HG03139 (cell line): ENCODE results near the gene RASL11A.
"Not testable (repeated sequence)": the region's sequence is repeated elsewhere in the genome, so short reads cannot be mapped to it uniquely, and the experiment has no call there.

ENCODE experiments used
- ATAC-seq: cut with Tn5 transposase; IDR thresholded peaks from one replicate; pipeline ENCODE4 v1.9.1; 2021; ENCODE audit not compliant: unreplicated experiment

The RASL11A gene

DNA sequence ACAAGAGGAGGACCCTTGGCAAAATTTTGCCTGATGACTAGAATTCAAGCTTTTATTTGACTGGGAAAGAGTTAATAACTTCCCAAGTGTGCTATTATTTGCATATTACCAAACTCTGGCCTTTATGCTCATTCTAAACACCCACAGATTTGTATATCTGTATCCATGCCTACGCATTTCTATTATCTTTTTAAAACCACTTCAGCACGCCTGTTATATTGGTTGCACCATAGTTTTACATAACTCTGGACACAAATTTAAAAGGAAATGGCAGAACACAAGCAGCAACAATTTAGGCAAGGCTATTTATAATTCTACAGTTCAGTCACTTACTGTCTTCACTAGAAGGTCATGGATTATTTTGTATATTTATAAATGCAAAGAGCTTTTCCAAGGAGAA, 3.7 kb upstream of the RASL11A start:
- ATAC-seq = no peak

GRCh38 chr13:27267596-27267995, 3.0 kb upstream of the RASL11A start:
- no peak for ATAC-seq

GRCh38 chr13:27269114-27269665, 1.4 kb upstream of the RASL11A start:
- no peak for ATAC-seq

DNA sequence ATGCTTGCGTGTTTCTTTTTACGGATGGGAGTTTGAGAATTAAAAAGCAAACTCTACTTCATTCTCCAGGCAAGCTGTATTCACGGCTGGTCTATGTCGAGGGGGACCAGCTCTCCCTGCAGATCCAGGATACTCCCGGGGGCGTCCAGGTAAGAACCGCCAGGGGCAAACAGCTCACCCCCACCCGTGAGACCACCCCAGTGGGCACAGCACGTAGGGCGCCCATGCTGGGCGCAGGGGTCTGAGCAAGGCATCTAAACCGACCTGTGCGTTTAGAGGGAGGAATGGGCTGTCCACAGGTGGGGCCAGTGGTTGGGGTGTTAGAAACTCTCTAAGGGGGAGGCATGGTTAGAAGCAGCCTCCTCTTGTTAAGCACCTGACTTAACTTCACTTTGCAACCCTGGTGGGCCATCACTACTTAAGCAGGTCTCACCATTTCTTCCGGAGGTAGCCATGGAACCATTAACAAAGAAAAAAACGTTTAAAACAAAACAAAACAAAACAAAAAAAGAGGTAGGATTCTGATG, 1.0 kb downstream of the RASL11A start:
- no peak for ATAC-seq

DNA sequence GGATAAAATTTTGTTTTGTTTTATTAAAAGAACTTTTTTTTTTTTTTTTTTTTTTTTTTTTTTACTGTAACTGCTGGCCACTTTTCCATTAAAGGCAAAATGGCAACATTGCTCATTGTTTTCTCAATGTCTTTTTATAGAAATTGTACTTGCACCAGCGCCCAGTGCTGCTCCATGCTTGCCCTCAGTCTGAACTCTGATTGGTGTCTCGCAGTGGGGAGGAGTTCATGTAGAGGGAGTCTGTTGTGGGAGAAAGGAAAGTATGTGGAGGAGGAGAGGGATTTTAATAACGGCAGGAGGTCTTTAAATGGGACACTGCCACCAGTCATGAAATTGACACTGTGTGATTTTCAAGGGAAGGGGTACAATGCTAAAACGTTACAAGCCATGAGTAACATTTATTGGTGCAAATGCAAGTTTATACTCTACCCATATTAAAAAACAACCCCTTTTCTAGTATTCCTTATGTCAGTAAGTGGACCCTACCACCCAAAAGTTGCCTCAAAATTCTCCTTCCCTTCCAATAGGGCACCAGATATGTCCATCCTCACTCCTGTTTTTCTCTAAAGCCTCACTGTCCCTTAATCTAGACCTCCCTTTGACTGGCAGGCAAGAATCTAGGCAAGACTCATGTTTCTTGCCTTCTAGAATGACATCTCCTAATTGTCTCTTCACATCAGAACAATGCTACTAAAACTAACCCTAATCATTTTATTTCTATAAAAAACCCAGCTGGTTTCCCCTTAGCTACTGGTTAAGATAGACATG, 3.2 kb downstream of the RASL11A start:
- ATAC-seq = no peak

DNA sequence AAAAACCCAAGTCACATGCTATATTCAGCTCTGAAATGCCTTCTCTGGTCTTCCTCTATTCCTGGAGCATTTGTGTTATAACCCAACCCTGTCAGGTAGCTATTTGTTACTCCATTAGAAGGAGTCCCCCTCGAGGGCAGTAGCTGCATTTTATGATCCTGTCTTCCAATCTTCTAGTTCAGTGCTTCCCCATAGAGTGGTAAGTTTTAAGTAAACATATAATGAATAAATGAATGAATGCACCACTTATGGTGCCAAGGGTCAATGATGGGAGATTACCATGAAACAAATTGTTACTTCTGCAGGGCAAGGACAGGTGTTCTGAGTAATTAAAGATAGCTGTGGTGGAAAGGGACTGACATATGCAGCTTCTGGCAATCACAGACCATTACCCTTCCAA, 4.0 kb downstream of the RASL11A start:
- ATAC-seq = no peak

DNA sequence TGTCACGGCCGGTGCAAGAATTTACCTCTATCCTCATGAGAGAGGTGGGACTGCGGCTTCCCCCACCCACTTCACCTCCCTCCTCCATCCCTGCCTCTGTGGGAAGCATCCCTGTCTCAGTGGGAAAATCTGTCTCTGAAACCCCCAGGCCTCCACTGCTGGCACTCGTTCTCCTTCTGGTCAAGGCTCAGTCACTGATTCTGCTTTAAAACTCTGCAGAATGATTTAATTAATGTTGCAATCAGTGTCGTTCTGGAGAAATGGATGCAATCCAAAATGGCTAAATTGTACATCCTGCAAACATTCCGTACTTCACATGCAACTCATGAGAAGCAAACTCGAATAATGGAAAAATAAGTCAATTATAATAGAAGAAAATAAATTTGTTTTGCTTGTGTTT, 5.6 kb downstream of the RASL11A start:
- no peak for ATAC-seq

GRCh38 chr13:27279506-27279905, 8.9 kb downstream of the RASL11A start:
- no peak for ATAC-seq

- no peak for ATAC-seq
Observed at GRCh38 chr13:27280009-27280656, 9.5 kb downstream of the RASL11A start.

- ATAC-seq = no peak
Observed at GRCh38 chr13:27280841-27281240, 10.2 kb downstream of the RASL11A start.

- ATAC-seq = no peak
Observed at GRCh38 chr13:27281420-27281819, 10.8 kb downstream of the RASL11A start.

DNA sequence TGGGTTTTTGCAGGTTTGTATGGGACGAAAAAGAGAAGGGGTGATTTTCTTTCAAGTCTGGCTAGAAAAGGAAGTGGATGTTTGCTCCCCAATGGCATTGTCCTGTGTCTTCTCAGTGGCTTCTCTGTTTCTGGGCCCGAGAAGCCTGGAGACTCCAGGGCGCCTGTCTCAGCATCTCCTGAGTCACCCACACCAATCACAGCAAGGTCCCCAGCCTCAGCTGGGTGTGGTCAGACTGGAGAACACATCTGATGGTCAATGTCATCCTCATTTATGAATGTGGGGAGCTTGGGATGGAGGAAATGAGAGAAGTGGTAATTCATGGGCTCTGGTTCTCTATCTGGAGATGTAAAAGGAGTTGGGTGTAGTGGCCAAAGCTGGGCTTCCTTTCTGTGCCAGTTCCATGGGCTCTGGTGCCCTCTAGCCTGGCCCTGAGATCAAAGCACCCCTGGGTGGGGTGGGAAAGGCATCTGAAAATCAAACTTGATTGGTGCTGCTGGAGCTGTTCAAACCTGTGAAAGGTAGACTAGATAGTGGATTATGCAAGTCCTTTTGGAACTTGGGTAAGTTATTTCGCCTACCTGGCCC, 13.4 kb downstream of the RASL11A start:
- no peak for ATAC-seq

DNA sequence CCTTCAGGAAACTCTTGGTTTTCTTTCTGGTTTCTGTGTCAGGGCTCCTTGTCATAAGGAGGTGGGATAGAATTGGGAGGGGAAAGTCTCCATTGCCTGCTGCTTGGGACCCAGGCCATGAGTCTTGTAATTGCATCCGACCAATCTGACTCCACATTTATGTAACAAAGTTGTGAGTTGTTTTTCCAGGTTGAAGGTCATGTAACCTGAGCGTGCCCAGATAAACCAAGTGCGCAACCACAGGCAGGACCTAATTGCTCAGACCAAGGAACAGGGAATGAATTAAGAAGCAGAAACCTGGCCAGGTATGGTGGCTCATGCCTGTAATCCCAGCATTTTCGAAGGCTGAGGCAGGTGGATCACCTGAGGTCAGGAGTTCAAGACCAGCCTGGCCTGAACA, 17.8 kb downstream of the RASL11A start:
- ATAC-seq = no peak

GRCh38 chr13:27289011-27289665, 18.5 kb downstream of the RASL11A start:
- no peak for ATAC-seq

GRCh38 chr13:27290715-27291114, 20.1 kb downstream of the RASL11A start:
- no peak for ATAC-seq

- ATAC-seq = not testable (repeated sequence)
Observed at GRCh38 chr13:27291967-27292366, 21.3 kb downstream of the RASL11A start.

DNA sequence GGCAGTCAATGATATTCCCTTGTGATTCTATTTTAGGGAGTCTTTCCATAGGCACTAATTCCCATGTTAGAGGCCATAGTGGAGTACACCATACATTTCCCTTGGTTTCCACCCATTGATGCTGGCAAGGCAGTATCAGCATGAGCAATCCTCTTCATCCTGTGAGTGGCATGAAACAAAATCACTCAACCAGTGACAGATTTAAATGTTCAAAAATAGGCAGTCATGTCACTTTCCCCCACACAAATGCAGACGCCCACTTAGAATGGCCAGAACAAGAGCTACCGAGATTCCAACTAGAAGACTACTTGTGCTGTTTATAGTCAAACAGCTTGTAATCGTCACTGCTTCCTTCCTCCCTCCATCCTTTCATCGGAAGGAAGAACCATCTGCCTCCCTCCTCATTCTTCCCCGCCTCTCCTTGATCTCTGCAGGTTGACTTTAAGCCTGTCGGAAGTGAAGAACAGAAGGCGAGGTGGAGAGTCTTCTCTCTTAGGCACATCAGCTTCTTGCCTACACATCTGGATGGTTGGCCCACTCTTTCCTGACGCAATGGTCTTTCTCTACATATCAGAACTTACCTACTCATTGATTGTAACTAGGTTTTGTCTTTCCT, 22.6 kb downstream of the RASL11A start:
- no peak for ATAC-seq

DNA sequence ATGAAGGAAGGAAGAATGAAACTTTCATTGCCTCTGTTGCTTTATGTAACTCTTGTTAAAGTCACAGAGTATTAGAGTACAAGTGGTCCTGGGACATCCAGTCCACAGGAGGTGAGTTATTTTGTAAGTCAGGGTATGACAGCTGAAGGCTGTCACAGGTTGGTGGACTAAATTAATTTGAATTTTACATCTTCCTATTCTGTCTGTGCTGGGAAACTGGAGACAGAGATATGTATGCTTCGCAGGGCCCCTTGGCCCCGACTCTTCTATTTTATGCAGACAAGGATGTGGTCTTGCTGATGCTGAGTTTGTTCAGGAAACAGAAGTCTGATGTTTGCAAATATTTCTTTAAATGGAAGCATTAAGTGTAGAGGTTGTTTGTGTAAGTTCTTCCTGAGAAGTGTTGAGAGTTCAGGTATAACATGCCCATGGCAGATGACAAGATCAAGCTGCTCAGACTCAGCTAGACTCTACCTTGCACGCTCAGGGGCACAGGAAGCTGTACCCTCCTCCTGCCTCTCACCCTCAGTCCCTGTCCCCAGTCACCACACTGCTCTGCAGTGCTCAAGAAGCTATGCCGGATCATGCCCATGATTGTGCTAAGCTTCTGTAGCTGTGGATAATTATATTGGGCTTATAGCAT, 23.4 kb downstream of the RASL11A start:
- no peak for ATAC-seq

GRCh38 chr13:27295096-27295495, 24.5 kb downstream of the RASL11A start:
- no peak for ATAC-seq

DNA sequence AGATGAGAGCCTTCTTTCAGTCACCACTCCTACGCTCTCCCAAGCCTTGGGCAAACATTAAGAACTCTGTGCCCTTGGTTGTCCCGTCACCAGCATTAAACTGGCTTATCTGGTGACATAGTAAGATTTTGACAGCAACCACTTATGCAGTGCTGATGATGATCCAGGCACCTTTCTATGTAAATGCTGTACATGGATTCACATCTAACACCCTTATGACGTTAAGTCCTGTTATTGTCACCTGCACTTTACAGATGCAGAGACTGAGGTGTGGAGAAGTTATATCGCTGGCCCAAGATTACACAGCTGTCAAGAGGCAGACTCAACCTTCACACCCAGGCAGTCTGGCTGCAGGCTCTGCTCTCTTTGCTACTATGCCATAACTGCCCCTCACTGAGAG, 25.0 kb downstream of the RASL11A start:
- no peak for ATAC-seq
